Liver (tissue), 9 donors: ENCODE data around the gene LOXL3. TPM values are rescaled to one million over a fixed set of nuclear protein-coding genes. Genes with fewer than 3 reads are reported as not detected.

Source experiments
- DNase-seq: peaks from one replicate; pipeline ENCODE4 v3.0.0-alpha.2; 2017; ENCODE audit warnings: low spot score
- H3K27ac ChIP-seq, 2 donors: one replicate each; pipeline ENCODE4 v1.7.0; 2013; ENCODE audit warnings: inconsistent platforms in 2 of 2, low read length in 2 of 2, control low read depth in 1 of 2, low read depth in 1 of 2, mild to moderate bottlenecking in 1 of 2
- H3K27me3 ChIP-seq, 4 donors: one replicate each; pipeline versions ENCODE4 v1.6.1 to v1.7.0; 2013; ENCODE audit warnings: low read length in 3 of 4, inconsistent platforms in 1 of 4, mild to moderate bottlenecking in 1 of 4, moderate library complexity in 1 of 4; ENCODE audit not compliant: control insufficient read depth in 4 of 4, insufficient read depth in 4 of 4
- H3K36me3 ChIP-seq, 4 donors: one replicate each; pipeline versions ENCODE4 v1.6.1 to v1.7.0; 2013; ENCODE audit warnings: low read length in 3 of 4, mild to moderate bottlenecking in 3 of 4, low read depth in 1 of 4, moderate library complexity in 1 of 4; ENCODE audit not compliant: control insufficient read depth in 4 of 4, insufficient read depth in 3 of 4
- H3K4me1 ChIP-seq, 4 donors: one replicate each; pipeline versions ENCODE4 v1.6.1 to v1.7.0; 2013; ENCODE audit warnings: low read length in 3 of 4, mild to moderate bottlenecking in 3 of 4, moderate library complexity in 1 of 4; ENCODE audit not compliant: control insufficient read depth in 4 of 4, insufficient read depth in 4 of 4
- H3K4me3 ChIP-seq, 3 donors: one replicate each; pipeline versions ENCODE4 v1.6.1 to v1.7.0; 2013; ENCODE audit warnings: low read length in 3 of 3, control low read depth in 1 of 3, low read depth in 1 of 3, mild to moderate bottlenecking in 1 of 3
- H3K9ac ChIP-seq, 2 donors: one replicate each; pipeline ENCODE4 v1.7.0; 2013; ENCODE audit warnings: low read length in 2 of 2, mild to moderate bottlenecking in 2 of 2, moderate library complexity in 2 of 2, control low read depth in 1 of 2, low read depth in 1 of 2
- H3K9me3 ChIP-seq, 4 donors: one replicate each; pipeline versions ENCODE4 v1.6.1 to v1.7.0; 2013; ENCODE audit warnings: low read length in 3 of 4; ENCODE audit not compliant: control insufficient read depth in 4 of 4
- CTCF ChIP-seq: fragments of 150-350 bp; IDR thresholded peaks from 2 replicates; pipeline ENCODE4 v1.5.1; 2017; ENCODE audit warnings: improper control_type of control experiment, low read depth, low read length; ENCODE audit not compliant: missing input control
- EGR1 ChIP-seq, 2 donors: IDR thresholded peaks; 2 replicates each; pipeline ENCODE4 v1.6.1; 2016 to 2018; ENCODE audit warnings: antibody characterized with exemption in 2 of 2, low read depth in 2 of 2
- FOXA1 ChIP-seq: IDR thresholded peaks from 2 replicates; pipeline ENCODE4 v1.6.1; 2016; ENCODE audit warnings: antibody characterized with exemption
- FOXA2 ChIP-seq: IDR thresholded peaks from 2 replicates; pipeline ENCODE4 v1.6.1; 2016; ENCODE audit warnings: antibody characterized with exemption
- HNF4A ChIP-seq, 2 donors: conservative IDR thresholded peaks; 2 replicates each; pipeline ENCODE4 v1.6.1; 2016; ENCODE audit warnings: antibody characterized with exemption in 2 of 2, mild to moderate bottlenecking in 2 of 2
- HNF4G ChIP-seq: IDR thresholded peaks from 2 replicates; pipeline ENCODE4 v1.6.1; 2016; ENCODE audit warnings: antibody characterized with exemption
- JUND ChIP-seq, 2 donors: IDR thresholded peaks; 2 replicates each; pipeline ENCODE4 v1.6.1; 2016; ENCODE audit warnings: antibody characterized with exemption in 2 of 2
- MAX ChIP-seq: IDR thresholded peaks from 2 replicates; pipeline ENCODE4 v1.6.1; 2016; ENCODE audit warnings: antibody characterized with exemption
- NR2F2 ChIP-seq: IDR thresholded peaks from 2 replicates; pipeline ENCODE4 v1.6.1; 2016; ENCODE audit warnings: antibody characterized with exemption
- RAD21 ChIP-seq, 2 donors: IDR thresholded peaks; 2 replicates each; pipeline ENCODE4 v1.6.1; 2016; ENCODE audit warnings: antibody characterized with exemption in 2 of 2, mild to moderate bottlenecking in 2 of 2
- REST ChIP-seq: IDR thresholded peaks from 2 replicates; pipeline ENCODE4 v1.6.1; 2016; ENCODE audit warnings: antibody characterized with exemption, mild to moderate bottlenecking
- RXRA ChIP-seq, 2 donors: IDR thresholded peaks; 2 replicates each; pipeline ENCODE4 v1.6.1; 2017 to 2018; ENCODE audit warnings: antibody characterized with exemption in 2 of 2, mild to moderate bottlenecking in 1 of 2
- TAF1 ChIP-seq: conservative IDR thresholded peaks from 2 replicates; pipeline ENCODE4 v1.6.1; 2016; ENCODE audit warnings: antibody characterized with exemption, mild to moderate bottlenecking
- YY1 ChIP-seq: IDR thresholded peaks from 2 replicates; pipeline ENCODE4 v1.6.1; 2016; ENCODE audit warnings: antibody characterized with exemption, mild to moderate bottlenecking
- WGBS: extraction: QIAGEN DNeasy Blood & Tissue Kit; methylation state at CpG from one replicate; pipeline ENCODE4 v1.1.7; 2013; 5-methylcytosine and 5-hydroxymethylcytosine counted together
- polyA plus RNA-seq, 2 donors: library from polyadenylated mRNA; stranded (reverse) in 1 of 2; unstranded in 1 of 2; fragments of 200-250 nt in 1 of 2; fragments of >200 nt in 1 of 2; fragmentation: Nextera tagmentation in 1 of 2; extraction: Ambion mirVana in 1 of 2; gene quantifications; one replicate each; pipeline versions ENCODE4 v1.2.1 to v1.2.3, GENCODE V29; 2013 to 2015
- total RNA-seq, 2 donors: library from RNA; depleted of rRNA; stranded (reverse); fragments of >200 nt; gene quantifications; one replicate each; pipeline ENCODE4 v1.2.3, GENCODE V29; 2014
- TF ChIP-seq, protein P1 (sequence below): IDR thresholded peaks from 2 replicates; pipeline ENCODE4 v1.6.1; 2016; ENCODE audit warnings: antibody characterized with exemption
- TF ChIP-seq, protein P2 (sequence below): IDR thresholded peaks from 2 replicates; pipeline ENCODE4 v1.6.1; 2016; ENCODE audit warnings: antibody characterized with exemption
- donor health status: healthy.
- donor health status: healthy.
- donor health status: healthy.
- donor health status: healthy.
- donor health status: healthy.

Gene LOXL3
- total and polyA plus RNA-seq, 4 donors, result 0.31 to 2.8 (median 1.3) TPM

- TF ChIP-seq TAF1 (no peak), YY1 (peak; percentile 54)
- H3K27ac ChIP-seq, result peak overlapping the region; percentile 87 to 93
- peaks cover 20 to 75% (median 61%) of the 10 kb centered on the region in 4 donors for H3K4me1 ChIP-seq
- no peaks in the 10 kb centered on the region for H3K9me3 ChIP-seq
- H3K27me3 ChIP-seq, result no peaks in the 10 kb centered on the region
- H3K4me3 ChIP-seq, result peak overlapping the region; percentile 76 to 97 (median 89)
- peak overlapping the region; percentile 69 to 71 for H3K9ac ChIP-seq
- no peak for DNase-seq
- H3K36me3 ChIP-seq, result peaks cover 0 to 6% (median 4%) of the 10 kb centered on the region in 4 donors
- 25% methylated on average over 45 of the region's 45 CpGs for WGBS
Observed at GRCh38 chr2:74503506-74504475, 50.0 kb downstream of the LOXL3 start.

DNA sequence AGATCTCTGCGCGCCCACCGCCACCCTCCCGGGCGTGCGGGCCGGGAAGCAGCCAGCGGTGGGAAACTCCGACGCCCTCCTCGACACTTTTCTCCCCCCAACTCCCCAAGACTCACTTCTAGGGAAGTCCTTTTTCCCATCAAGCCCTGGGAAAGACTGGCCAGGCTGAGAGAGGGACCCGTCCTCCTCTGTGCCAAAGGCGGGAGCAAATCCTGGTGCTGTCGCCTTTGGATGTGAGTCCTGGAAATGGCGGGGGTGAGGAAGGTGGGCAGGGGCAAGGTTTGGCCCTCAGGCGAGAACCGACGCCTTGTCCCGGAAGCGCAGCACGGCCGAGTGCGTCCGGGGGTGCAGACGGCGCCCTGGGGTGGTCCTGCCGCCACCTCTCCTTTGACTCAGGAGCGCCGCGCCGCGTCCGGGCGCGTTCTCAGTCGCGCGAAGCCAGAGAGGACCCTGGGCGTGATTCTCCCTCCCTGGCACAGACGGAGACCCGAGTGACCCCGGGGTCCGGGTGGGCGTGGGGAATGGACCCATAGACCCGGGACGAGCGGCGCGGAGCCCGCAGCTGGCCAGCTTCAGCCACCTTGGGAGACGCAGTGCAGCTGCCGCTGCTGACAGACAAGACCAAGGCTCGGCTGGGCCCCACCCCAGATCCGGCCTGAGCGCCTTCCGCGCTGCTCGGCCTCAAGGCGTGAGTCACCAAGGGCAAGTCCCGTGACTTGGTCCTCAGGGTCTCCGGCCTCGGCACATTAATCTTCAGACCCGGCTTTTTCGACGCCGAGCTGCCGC, 50.8 kb downstream of the LOXL3 start:
- peak; percentile 50 for DNase-seq
- peaks cover 0 to 6% (median 4%) of the 10 kb centered on the region in 4 donors for H3K36me3 ChIP-seq
- H3K9me3 ChIP-seq, result no peaks in the 10 kb centered on the region
- H3K9ac ChIP-seq, result peak overlapping the region; percentile 69 to 71
- H3K4me1 ChIP-seq, result peaks cover 20 to 79% (median 66%) of the 10 kb centered on the region in 4 donors
- H3K4me3 ChIP-seq, result peak overlapping the region; percentile 76 to 97 (median 89)
- under 1% methylated on average over 67 of the region's 67 CpGs for WGBS
- H3K27ac ChIP-seq, result peak overlapping the region; percentile 87 to 93
- H3K27me3 ChIP-seq, result no peaks in the 10 kb centered on the region
- no peak for TF ChIP-seq CTCF
- peak; percentile 6 for TF ChIP-seq REST
- TF ChIP-seq MAX, result no peak
- TF ChIP-seq YY1, result no peak
- TF ChIP-seq FOXA1, result no peak
- TF ChIP-seq, protein P1, sequence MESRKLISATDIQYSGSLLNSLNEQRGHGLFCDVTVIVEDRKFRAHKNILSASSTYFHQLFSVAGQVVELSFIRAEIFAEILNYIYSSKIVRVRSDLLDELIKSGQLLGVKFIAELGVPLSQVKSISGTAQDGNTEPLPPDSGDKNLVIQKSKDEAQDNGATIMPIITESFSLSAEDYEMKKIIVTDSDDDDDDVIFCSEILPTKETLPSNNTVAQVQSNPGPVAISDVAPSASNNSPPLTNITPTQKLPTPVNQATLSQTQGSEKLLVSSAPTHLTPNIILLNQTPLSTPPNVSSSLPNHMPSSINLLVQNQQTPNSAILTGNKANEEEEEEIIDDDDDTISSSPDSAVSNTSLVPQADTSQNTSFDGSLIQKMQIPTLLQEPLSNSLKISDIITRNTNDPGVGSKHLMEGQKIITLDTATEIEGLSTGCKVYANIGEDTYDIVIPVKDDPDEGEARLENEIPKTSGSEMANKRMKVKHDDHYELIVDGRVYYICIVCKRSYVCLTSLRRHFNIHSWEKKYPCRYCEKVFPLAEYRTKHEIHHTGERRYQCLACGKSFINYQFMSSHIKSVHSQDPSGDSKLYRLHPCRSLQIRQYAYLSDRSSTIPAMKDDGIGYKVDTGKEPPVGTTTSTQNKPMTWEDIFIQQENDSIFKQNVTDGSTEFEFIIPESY, result no peak
- TF ChIP-seq, protein P2, sequence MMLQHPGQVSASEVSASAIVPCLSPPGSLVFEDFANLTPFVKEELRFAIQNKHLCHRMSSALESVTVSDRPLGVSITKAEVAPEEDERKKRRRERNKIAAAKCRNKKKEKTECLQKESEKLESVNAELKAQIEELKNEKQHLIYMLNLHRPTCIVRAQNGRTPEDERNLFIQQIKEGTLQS, result no peak
- no peak for TF ChIP-seq HNF4G
- TF ChIP-seq TAF1, result peak; percentile 15
- TF ChIP-seq RAD21 (IDR thresholded peaks at IDR 0.05), result peak; percentile 35 to 46
- TF ChIP-seq FOXA2, result no peak
- no peak for TF ChIP-seq EGR1 (IDR thresholded peaks at IDR 0.05; ENCODE audit: low read depth in 2 of 2)
- TF ChIP-seq JUND (IDR thresholded peaks at IDR 0.05), result peak; percentile 71 to 80
- no peak for TF ChIP-seq HNF4A (conservative IDR thresholded peaks at IDR 0.05)
- TF ChIP-seq NR2F2, result peak; percentile 4
- no peak for TF ChIP-seq RXRA (IDR thresholded peaks at IDR 0.05)
